HL-60/S4 treated with retinoic acid at 250 ng/mL for 4 days and 3 days (cell line): ENCODE data around the gene SLC7A9.
"Not testable (repeated sequence)": the region's sequence is repeated elsewhere in the genome, so short reads cannot be mapped to it uniquely, and the experiment has no call there.

Experiments used
- in situ Hi-C: fragments of 300-500 bp; cut with MboI; formaldehyde crosslinking; loops from 2 replicates; pipeline ENCODE4 v1.7.0; 2022; ENCODE audit warnings: low sequenced_read_pairs

Gene SLC7A9

DNA sequence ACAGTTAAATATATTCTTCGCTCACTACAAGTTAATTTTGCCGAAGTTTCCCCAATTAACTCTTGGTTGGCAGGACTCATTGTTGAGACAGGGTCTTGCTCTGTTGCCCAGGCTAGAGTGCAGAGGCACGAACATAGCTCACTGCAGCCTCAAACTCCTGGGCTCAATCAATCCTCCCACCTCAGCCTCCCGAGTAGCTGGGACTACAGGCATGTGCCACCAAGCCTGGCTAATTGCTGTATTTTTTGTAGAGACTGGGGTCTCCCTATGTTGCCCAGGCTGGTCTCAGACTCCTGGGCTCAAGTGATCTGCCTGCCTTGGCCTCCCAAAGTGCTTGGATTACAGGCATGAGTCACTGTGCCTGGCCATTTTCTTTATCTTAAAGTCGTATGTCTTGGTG lies 15.7 kb upstream of the SLC7A9 start:
- in situ Hi-C loops = not testable (repeated sequence)

DNA sequence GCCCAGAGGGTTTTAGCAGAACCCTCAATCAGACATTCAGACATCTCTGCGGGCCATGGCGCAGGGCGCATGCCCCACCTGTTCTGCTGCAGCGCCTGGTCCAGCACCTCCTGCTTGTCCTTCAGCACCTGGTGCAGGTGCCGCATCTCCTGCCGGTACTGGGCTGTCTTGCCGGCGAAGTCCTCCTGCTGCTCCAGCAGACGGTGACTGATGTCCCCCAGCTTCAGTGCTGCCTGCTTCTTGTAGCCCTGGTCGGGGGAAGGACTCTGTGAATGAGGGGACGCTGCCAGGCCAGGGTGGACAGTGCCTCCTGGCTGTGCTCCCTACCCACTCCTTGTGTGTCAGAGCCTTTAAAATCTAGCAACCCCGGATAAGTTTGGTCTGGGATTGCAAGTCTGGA lies 12.2 kb upstream of the SLC7A9 start:
- in situ Hi-C loops = no loop called here

DNA sequence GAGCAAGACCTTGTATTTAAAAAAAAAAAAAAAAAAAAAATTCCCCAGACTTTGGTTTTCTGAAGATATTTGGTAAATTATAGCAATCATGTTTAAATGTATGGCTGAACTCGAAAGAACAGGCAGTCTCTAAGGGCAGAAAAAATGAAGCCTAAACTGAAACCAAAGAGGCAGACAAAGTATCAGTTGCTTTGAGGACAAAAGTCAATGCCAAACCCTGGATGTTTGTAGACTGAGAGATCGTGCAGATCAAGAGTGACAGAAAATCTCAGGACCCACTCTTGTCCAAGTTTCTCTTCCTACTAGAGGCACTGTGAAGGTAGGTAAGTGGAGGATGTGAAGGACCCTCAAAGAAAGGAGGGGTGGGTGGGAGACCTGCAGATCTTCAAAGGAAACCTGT lies 11.1 kb upstream of the SLC7A9 start:
- in situ Hi-C loops = no loop called here

DNA sequence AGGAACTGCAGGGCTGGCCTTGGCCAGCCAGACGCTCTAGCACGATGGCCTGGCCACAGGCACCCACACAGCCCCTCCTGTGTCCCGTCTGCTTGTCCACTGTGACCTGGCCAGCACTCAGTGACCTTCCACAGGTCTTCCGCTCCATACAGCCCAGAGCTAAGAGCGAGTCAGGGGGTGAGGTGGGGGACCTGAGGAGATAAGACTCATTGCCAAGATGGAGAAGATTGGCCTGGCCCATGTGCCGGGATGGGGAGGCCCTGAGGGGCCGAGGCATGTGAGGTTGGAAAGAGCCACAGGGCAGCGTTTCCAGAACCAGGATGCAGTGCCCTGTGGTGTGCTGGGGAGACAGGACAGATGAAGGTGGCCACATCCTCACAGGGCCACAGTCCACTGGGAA lies 10.2 kb upstream of the SLC7A9 start:
- in situ Hi-C loops = no loop called here

DNA sequence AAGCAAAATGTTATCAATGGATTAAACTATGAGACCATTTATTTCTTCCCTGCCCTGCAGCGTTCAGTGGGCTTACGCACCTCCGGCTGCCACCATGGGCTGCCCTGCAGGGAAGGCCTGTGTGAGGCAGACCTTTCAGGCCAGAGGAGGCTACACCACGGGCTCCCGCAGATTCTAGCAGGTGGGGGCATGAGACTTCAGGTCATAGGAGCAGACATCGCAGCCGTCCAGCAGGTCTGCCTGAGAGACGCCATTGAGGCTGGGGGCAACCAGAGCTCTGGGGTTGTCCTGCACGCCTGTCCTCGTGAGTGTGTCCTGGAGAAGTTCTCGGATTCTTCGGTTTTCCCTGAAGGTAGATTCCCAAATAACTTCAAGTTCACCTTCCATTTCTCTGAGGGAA lies 9.4 kb upstream of the SLC7A9 start:
- in situ Hi-C loops = no loop called here

DNA sequence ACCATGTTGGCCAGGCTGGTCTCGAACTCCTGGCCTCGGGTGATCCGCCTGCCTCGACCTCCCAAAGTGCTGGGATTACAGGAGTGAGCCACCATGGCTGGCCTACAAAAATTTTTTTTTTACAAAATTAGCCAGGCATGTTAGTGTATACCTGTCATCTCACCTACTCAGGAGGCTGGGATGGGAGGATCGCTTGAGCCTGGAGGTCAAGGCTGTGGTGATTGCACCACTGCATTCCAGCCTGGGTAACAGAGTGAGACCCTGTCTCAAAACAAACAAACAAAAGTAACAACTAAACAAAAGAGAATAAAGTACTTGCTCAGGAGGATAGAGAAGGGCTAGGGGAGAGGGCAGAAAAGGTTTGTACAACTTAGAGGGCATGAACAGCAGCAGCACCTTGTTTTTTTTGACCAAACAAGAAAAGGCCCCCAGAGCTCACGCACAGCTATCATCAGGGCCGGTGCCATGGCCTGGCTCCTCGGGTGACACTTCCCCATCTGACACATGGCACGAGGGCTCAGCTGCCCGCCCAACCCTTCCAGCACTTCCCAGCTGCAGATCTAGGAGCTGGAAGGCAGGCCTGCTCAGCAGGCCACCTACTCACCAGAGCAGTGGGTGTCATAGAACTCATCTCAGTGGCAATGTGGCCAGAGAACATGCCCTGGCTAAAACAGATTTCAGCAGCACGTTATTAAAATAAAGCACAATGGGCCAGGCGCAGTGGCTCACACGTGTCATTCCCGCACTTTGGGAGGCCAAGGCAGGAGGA lies 8.6 kb upstream of the SLC7A9 start:
- in situ Hi-C loops = no loop called here

DNA sequence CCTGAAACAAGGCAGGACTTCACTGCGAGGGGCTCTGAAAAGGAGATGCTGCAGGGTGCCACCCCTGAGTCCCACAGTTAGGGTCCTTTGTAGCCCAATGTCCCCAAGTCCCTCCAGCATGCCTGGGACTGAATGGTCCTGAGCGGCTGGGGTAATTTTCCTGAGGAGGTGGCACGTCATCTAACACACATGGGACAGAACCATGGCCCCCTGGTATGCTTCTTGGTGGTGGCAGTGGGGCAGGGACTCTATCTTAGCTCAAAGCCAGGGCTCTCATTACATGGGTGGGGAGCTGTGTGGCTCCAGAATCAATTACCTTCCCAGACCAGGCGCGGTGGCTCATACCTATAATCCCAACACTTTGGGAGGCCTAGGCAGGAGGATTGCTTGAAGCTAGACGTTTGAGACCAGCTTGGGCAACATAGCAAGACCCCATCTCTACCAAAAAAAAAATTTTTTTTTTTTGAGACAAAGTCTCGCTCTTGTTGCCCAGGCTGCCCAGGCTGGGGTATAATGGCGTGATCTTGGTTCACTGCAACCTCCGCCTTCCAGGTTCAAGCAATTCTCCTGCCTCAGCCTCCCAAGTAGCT lies 7.9 kb upstream of the SLC7A9 start:
- in situ Hi-C loops = no loop called here

DNA sequence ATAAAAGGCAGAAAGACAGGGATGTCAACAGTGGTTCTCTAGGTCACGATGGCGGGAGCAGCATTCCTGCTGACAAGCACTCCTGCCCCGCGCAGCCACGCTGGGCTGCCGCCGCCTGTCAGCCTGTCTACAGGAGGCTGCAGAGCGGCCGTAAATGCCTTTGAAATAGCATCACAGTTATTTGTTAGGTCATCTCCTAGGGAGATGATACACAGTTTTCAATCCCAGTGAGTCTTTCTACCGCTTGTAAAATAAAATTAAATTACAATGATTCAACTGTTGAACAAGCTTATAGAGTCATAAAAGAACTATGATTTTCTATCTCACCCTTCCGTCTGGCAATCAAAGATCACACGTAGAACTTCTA lies 7.3 kb upstream of the SLC7A9 start:
- in situ Hi-C loops = no loop called here

DNA sequence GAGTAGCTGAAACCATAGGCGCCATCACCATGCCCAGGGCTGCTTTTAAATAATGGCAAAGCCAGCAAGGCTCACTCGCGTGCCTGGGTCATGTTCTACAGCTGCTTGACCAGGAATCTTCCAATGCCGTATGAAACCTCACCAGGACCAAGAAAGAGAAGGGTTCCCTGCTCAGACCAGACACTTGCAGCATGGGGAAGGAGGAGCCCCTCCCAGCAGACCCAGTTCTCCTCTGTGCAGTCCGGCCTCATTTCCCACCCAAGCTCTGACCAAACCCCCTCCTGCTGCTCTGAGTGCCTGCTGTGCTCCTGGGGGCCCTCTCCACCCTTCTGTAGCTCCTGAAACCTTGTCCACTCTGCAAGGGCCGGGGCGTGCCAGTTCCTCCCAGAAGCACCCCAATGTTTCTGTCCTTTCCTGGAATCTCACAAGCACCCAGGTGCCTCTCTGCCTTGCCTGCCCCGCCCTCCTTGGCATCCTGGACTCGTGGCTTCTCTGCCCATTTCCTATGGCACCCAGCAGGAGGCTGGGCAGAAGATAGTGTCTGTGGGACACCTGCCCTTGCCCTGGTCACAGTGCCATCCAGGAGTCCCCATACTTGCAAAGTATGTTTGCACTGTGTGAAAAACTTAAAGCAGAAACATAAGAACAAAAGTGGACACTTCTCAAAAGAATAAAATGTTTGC lies 6.8 kb upstream of the SLC7A9 start:
- in situ Hi-C loops = no loop called here

DNA sequence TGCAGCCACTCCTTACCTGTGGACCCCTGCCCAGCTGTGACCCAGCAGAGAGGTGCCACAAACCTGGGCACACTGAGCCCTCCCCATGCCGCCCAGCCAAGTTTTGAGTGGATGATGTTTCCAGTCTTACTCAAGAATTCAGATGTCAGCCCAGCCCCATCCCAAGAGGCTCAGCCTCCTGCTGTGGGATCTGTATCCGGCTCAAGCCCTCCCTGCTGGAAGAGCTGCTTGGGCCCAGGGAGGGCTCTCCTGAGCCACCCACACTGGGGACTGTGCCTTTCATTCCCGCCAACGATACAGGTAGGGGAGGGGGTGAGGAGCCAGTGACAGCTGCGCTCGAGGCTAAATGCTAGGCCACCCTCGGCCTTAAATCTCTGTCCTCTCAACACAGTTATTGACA lies 5.9 kb upstream of the SLC7A9 start:
- in situ Hi-C loops = no loop called here

DNA sequence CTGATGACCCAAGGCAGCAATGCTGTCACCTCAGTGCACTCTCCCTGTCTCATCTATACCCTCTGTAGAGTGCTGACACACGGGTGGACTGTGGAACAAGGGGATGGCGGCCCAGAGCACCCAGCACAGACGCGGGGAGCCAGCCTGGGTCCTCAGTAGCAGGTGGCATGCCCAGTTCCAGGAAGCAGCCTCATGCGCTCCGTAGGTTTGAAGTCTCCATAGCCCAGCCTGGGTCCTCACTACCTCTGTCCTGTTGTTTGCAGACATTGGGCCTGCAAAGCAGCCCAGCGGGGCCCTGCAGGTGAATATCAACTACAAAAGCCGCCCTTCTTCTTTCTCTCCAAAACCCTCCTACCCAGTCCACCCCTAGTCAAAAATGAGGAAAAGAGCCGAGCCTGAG lies 5.0 kb upstream of the SLC7A9 start:
- in situ Hi-C loops = no loop called here

DNA sequence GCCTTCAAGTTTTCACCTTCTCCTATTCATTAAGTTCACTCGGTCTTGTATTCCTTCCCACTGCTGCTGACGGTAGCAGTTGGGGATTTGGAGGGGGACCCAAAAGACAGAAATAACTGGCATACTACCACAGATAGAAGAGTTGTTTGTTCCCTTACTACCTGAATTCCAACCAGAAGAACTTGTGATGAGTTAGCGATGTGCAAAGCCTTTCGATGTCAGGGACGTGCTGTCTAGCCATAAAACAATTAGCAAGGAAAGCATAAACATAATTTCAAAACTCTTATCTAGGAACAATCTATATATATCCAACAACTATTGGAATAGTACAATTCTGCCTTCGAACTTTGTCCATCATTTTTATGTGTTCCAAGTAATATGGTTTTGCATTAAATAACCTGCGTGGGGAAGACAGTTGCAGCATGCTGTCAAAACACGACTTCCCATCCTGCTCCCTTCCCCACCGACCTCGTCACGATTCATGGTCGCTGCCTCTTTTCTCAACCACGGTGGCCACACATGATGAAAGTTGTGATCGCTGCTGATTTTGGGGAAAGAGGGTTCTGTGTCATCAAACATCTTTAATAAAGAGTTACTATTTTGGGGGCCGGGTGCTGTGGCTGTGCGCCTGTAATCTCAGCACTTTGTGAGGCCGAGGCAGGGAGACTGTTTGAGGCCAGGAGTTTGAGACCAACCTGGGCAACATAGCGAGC lies 3.8 kb upstream of the SLC7A9 start:
- in situ Hi-C loops = no loop called here

DNA sequence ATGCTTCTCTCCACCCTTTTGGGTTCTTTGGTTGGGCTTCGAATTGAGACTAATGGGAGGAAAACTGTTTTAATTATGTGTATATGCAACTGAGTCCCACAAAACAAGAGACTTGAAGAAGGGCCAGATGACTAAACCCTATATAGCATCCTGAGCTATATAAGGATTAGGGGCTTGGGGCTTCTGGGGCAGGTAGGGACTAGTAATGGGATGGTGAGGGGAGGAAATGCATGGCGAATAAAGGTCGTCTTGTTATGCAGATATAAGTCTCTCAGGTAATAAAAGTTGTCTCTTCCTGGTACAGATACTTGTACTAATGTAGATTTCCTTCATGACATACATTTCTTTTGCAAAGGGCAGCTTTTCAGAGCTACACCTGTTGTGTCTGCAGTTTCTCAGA lies 2.8 kb upstream of the SLC7A9 start:
- in situ Hi-C loops = no loop called here

DNA sequence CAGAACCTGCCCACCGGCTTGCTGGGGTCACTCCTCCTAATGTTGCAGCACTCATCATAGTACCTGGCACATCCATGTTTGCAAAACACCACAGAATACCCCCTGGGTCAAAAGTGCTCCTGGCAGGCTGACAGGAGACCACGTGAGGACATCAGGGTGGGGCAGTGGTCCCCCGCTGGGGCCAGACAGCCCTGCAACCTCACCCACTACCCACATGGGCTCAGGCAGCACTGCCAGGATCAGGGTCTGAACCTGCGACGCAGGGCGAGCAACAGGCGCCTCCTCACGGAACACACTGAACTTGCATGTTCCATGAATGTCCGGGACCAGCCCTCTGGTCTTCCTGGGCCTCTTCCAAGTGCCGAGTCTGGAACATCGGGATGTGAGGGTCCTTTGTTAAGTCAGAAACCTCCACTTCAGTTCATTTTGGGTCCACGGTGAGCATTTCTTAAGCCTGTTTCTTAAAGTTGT lies 1.4 kb upstream of the SLC7A9 start:
- in situ Hi-C loops = no loop called here

DNA sequence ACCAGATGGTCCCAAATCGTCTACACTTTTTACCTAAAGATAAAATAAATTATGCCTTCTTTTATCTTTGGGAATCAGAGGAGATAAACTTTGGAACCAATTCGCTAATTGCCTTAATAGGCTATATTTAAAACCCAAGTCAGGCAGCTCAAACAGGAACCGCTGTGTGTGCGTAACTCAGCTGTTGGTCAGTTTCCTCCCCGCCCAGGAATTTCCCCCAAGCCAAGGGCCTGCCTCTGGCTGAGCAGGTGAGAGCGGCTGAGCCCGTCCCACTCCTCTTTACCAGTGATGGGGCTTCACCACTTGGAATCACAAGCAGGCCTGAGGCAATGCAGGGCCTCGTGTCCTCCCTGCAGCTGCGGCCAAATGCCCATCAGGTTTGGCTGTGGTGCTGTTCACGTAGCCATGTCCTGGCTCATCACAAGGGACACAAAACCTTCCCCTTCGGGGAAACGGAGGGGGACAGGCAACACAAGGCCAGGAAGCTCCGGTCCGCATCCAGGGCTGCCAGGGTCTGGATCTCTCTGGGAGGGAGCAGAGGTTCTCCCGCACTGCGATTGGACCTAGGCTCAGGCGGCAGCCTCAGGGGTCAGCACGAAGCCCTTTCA lies 503 bp upstream of the SLC7A9 start:
- in situ Hi-C loops = no loop called here

DNA sequence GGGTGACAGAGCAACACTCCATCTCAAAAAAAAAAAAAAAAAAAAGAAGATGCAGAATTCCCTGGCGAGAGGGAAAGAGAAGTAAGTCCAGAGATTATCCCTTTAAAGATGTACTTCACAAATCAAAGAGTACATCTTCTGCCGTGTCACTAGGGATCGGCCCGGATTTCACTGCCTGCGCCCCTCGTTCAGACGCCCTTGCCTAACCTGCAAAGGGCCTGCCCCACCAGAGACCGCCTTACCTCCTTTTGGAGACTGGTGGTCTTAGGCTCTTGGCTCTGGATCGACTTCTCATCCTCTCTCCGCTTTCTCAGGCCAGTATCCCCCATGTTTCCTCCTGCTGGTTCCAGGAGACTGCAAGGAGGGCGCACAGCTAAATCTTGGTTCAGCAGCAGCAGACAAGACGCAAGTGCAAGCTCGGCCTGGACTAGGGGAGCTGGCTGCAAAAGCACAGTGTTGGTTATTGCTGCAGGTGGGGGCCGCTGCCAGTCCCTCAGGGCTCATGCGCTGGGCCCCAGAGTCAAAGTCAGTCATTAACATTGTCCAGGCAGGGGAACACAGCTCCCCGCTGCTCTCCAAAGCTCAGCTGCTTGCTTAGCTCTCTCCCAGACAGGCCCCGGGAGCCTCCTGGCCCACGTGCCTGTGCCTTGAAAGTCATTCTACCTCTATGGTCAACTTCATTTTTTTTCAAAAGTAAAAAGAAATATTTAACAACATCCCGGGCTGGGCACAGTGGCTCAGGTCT lies 1.2 kb downstream of the SLC7A9 start:
- in situ Hi-C loops = no loop called here

DNA sequence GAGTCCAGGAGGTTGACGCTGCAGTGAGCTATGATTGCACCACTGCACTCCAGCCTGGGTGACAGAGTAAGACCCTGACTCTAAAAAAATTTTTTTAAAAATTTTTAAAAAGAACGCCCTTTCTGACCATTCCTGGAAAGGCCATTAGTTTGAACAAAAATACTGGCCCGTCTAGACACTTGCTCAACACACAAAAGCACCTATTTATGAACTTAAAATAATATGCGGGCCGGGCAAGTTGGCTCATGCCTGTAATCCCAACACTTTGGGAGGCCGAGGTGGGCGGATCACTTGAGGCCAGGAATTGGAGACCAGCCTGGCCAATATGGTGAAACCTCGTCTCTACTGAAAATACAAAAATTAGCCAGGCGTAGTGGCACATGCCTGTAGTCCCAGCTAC lies 2.1 kb downstream of the SLC7A9 start:
- in situ Hi-C loops = not testable (repeated sequence)

DNA sequence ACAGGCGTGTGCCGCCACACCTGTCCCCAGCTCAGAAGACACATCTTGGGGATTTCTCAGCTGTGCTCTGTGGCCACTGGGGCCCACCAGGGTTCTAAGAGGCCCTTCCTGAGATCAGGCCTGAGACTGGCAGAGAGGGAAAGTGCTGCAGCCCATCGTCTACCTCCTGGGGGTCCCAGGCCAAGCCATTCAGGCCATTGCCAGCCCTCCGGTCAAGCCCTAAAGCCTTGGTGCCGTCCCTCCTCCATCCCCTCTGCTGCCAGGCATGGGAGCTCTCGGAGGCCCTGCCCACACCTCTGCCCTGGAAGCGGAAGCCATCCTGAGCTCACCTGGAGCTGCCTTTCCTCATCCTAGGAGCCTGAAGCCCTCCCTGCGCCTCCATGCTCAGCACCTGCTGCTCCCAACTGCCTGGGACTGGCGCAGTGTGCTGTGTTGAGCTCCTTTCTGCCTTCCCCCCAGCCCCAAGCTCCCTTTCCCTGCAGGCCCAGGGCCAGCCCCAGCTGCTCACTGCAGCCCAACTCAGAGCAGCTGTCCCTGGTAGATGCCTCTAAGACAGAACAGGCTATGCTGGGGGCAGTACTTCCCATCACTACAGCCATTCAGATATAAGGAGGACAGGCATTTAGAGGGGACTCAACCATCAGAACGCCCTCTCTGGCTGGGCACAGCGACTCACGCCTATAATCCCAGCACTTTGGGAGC lies 2.9 kb downstream of the SLC7A9 start:
- in situ Hi-C loops = no loop called here

DNA sequence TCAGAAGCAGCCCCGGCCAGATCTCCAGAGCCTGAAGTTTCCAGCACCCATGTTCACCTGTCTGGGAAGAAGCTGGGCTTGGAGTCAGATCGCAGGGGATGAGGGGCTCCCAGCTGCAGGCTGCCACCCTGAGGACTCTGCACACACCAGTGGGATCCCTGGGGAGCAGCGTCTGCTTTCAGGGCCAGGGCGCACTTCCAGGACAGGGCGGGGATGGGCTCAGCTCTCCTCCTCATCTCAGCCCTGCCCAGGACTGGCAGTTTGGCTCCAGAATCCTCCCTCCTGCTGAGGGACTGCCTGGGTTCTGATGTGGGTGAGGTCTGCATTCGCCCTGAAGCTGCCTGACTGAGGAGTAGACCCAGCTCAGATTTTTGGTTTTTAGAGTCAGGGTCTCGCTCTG lies 3.5 kb downstream of the SLC7A9 start:
- in situ Hi-C loops = no loop called here

DNA sequence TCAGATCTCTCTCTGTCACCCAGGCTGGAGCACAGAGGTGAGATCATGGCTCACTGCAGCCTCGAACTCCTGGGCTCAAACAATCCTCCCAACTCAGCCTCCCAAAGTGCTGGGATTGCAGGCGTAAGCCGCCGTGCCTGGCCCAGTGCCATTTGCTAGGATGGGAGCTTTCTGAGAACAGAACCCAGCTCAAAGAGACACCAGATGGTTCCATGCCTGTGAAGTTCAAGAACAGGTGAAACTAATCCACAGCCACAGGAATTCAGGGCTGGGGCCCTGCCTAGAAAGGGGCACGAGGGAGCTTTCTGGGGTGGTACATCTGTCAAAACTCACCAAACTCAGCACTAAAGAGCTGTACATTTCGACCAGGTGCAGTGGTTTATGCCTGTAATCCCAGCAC lies 4.2 kb downstream of the SLC7A9 start:
- in situ Hi-C loops = no loop called here
